GM12878 (cell line): ENCODE measurements around the gene PTPRM.

Experiments used
- CHD2 ChIP-seq: IDR thresholded peaks from 2 replicates; pipeline ENCODE4 v1.6.1; 2011; ENCODE audit warnings: low read depth, low read length, improper control_type of control experiment, borderline replicate concordance
- CTCF ChIP-seq, 3 experiments: IDR thresholded peaks in 2 of 3; conservative IDR thresholded peaks in 1 of 3; 2 replicates each; pipeline ENCODE4 v1.5.1; 2011; ENCODE audit warnings: low read depth in 3 of 3, low read length in 3 of 3, mild to moderate bottlenecking in 3 of 3, control low read depth in 2 of 3, moderate library complexity in 2 of 3, inconsistent platforms in 1 of 3, mixed read lengths in 1 of 3; ENCODE audit not compliant: control insufficient read depth in 2 of 3, insufficient read depth in 1 of 3; ENCODE audit errors: extremely low read depth in 1 of 3
- DPF2 ChIP-seq: fragments of 450-650 bp; IDR thresholded peaks from 2 replicates; pipeline ENCODE4 v1.6.1; 2017; ENCODE audit warnings: mild to moderate bottlenecking
- EZH2 ChIP-seq: IDR thresholded peaks from 2 replicates; pipeline ENCODE4 v1.6.1; 2012; ENCODE audit warnings: low read depth, mild to moderate bottlenecking, control low read depth, inconsistent platforms, low read length, borderline replicate concordance; ENCODE audit not compliant: control insufficient read depth
- NFIC ChIP-seq: IDR thresholded peaks from 2 replicates; pipeline ENCODE4 v1.6.1; 2012; ENCODE audit warnings: low read depth, mild to moderate bottlenecking, inconsistent platforms, low read length, moderate library complexity
- RAD21 ChIP-seq: IDR thresholded peaks from 2 replicates; pipeline ENCODE4 v1.6.1; 2011; ENCODE audit warnings: mild to moderate bottlenecking, low read depth, low read length, moderate library complexity; ENCODE audit not compliant: insufficient read depth
- SIX5 ChIP-seq: IDR thresholded peaks from 2 replicates; pipeline ENCODE4 v1.6.1; 2011; ENCODE audit warnings: mild to moderate bottlenecking, low read depth, low read length, moderate library complexity; ENCODE audit not compliant: severe bottlenecking
- YY1 ChIP-seq: IDR thresholded peaks from 2 replicates; pipeline ENCODE4 v1.6.1; 2011; ENCODE audit warnings: low read depth, mild to moderate bottlenecking, low read length

DNA sequence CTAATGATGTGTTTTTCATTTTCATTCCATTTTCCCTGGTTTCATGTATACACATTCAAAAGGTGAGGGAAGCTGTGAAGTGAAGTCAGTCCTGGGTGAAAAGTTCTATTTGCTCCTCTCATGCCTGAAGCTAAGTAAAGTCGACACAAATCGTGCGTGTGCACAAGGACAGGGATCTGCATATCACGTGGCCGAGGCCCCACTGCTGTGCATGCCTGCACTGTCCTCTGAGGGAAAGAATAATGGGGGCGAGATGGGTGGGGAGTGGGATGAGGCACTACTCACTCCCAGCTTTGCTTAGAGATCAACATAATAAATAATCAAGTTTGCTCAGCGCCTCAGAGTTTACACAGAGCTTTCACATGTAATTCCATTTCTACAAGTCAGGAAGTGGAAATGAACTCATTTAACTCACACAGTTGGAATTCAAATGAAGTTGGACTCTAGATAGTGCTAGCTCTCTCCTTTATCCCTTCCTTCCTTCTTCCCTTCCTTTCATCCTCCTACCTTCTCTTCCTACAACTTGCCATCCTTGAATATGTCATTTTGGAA is 5.1 kb upstream of the PTPRM start:
- TF ChIP-seq CHD2 (no peak), NFIC (no peak), SIX5 (no peak), EZH2 (no peak), DPF2 (no peak), RAD21 (no peak), CTCF (IDR thresholded peaks at IDR 0.05 in 2 of 3, conservative IDR thresholded peaks at IDR 0.05 in 1 of 3; ENCODE audit: control insufficient read depth in 2 of 3, extremely low read depth in 1 of 3, insufficient read depth in 1 of 3, low read depth in 3 of 3, low read length in 3 of 3) (no peak), YY1 (no peak)
